Pancreas (tissue), 10 donors: ENCODE measurements around the gene PPP1R15A. TPM values are rescaled to one million over a fixed set of nuclear protein-coding genes. Genes with fewer than 3 reads are reported as not detected.
"Not testable (repeated sequence)": the region's sequence is repeated elsewhere in the genome, so short reads cannot be mapped to it uniquely, and the experiment has no call there.

Source experiments
- ATAC-seq, 4 donors: fragments of 200-7000 bp; cut with Tn5 transposase; one replicate each; pipeline versions ENCODE4 v1.8.0 to v1.9.1; 2020; ENCODE audit warnings: mild to moderate bottlenecking in 4 of 4, moderate library complexity in 4 of 4
- DNase-seq, 6 donors: peaks; one replicate each; pipeline ENCODE4 v3.0.0-alpha.2; 2020
- FAIRE-seq: peaks from 2 replicates; lab custom pipeline; 2012; peaks lifted over from hg19 to GRCh38; lab: Jason Lieb, UNC
- H3K27ac ChIP-seq, 4 donors: fragments of 200-600 bp; sonication (generic); 1 replicate in 3 of 4; 2 replicates in 1 of 4; pipeline versions ENCODE4 v1.5.0 to v1.8.0; 2020
- H3K27me3 ChIP-seq, 4 donors: fragments of 200-600 bp; one replicate each; pipeline ENCODE4 v1.8.0; 2021
- H3K36me3 ChIP-seq, 3 donors: fragments of 200-600 bp; sonication (generic) in 1 of 3; one replicate each; pipeline versions ENCODE4 v1.5.0 to v1.8.0; 2020 to 2021
- H3K4me1 ChIP-seq, 3 donors: fragments of 200-600 bp; one replicate each; pipeline ENCODE4 v1.8.0; 2021
- H3K4me3 ChIP-seq, 4 donors: fragments of 200-600 bp; sonication (generic) in 2 of 4; one replicate each; pipeline versions ENCODE4 v1.5.0 to v1.8.0; 2020 to 2021
- H3K9me3 ChIP-seq, 4 donors: fragments of 200-600 bp; one replicate each; pipeline ENCODE4 v1.8.0; 2021
- CTCF ChIP-seq, 4 donors: fragments of 200-600 bp; sonication (generic) in 3 of 4; IDR thresholded peaks; one replicate each; pipeline versions ENCODE4 v1.5.0 to v1.8.0; 2021; ENCODE audit warnings: antibody characterized with exemption in 4 of 4
- WGBS, 2 donors: extraction: QIAGEN DNeasy Blood & Tissue Kit; methylation state at CpG; one replicate each; pipeline ENCODE4 v1.1.7; 2013; 5-methylcytosine and 5-hydroxymethylcytosine counted together
- intact Hi-C, 3 donors: fragments of 100-400 bp; cut with DNase I; formaldehyde crosslinking; loops; one replicate each; pipeline versions ENCODE4 v1.11.1 to v1.14.2; 2022
- polyA plus RNA-seq, 2 donors: library from polyadenylated mRNA; stranded (reverse); fragments of 200-250 nt; gene quantifications; one replicate each; pipeline ENCODE4 v1.2.3, GENCODE V29; 2013
- total RNA-seq, 6 donors: library from RNA; stranded (reverse); fragmentation: NEBNext Ultra II Directional in 4 of 6; extraction: Animal tissue kit (Norgen Biotek cat#: 25700) in 4 of 6; gene quantifications; one replicate each; pipeline versions ENCODE4 v1.2.1 to v1.2.4, GENCODE V29; 2021 to 2023
- donor health status: healthy with polysubstance abuse.
- donor health status: DM: no; HTN: no; CAD: no; lungs with moderate emphysema.
- donor health status: DM: no; HTN: no; CAD: no.
- donor health status: control.
- donor health status: control.
- donor health status: Bipolar disorder and iron deficiency.
- donor health status: DM: yes; HTN: yes; CAD: no.
- donor health status: DM: no; HTN: no; CAD: no.
- donor health status: DM: no; HTN: no; CAD: no.
- donor health status: DM: yes; HTN: yes; CAD: no.

The PPP1R15A gene
- total and polyA plus RNA-seq, 8 donors, result 8.1 to 53.2 (median 13.9) TPM

- WGBS, 2 donors, result 56 to 62% methylated on average over 14 of the region's 14 CpGs
- Histone ChIP-seq H3K4me1 (peaks cover 0 to 25% (median 5%) of the 10 kb centered on the region in 3 donors), H3K27me3 (no peaks in the 10 kb centered on the region), H3K36me3 (no peaks in the 10 kb centered on the region), H3K27ac (peak overlapping the region; percentile 94 to 100 (median 98)), H3K9me3 (no peaks in the 10 kb centered on the region), H3K4me3 (peak overlapping the region; percentile 76 to 87 (median 83))
- ATAC-seq (no peak), DNase-seq (peak in 2 of 6 donors; percentile 35 to 36), FAIRE-seq (no peak)
- intact Hi-C loops, result loop anchor here in 1 of 3 donors (10.0 kb wide), 1 partner anchor 91 kb away; the partner anchor contains the start of gene FTL
- no peak for TF ChIP-seq CTCF (IDR thresholded peaks at IDR 0.05)
These were observed 1.5 kb downstream of the PPP1R15A start for GRCh38 chr19:48873476-48874302.

- intact Hi-C loops, result loop anchor here in 1 of 3 donors (10.0 kb wide), 1 partner anchor 90 kb away; the partner anchor contains the start of gene FTL
- no peak for TF ChIP-seq CTCF (IDR thresholded peaks at IDR 0.05)
- Histone ChIP-seq H3K27me3 (no peaks in the 10 kb centered on the region), H3K4me1 (peaks cover 0 to 25% (median 5%) of the 10 kb centered on the region in 3 donors), H3K9me3 (no peaks in the 10 kb centered on the region), H3K4me3 (peak overlapping the region; percentile 15 to 85 (median 46)), H3K27ac (peak overlapping the region in 2 of 4 donors; percentile 99 to 100), H3K36me3 (no peaks in the 10 kb centered on the region)
- ATAC-seq (no peak), DNase-seq (peak in 2 of 6 donors; percentile 46 to 49), FAIRE-seq (no peak)
- WGBS, 2 donors, result 46 to 59% methylated on average over 17 of the region's 17 CpGs
These were observed 2.3 kb downstream of the PPP1R15A start for GRCh38 chr19:48874303-48875135.

GRCh38 chr19:48876043-48876981, 4.1 kb downstream of the PPP1R15A start:
- not testable (repeated sequence) for ATAC-seq, H3K9me3 ChIP-seq, FAIRE-seq, H3K27me3 ChIP-seq, H3K36me3 ChIP-seq
- H3K4me1 ChIP-seq, result peaks cover 0 to 25% (median 5%) of the 10 kb centered on the region in 3 donors
- peak overlapping the region in 1 of 4 donors; percentile 76 for H3K4me3 ChIP-seq
- H3K27ac ChIP-seq, result peak overlapping the region in 3 of 4 donors; percentile 28 to 100 (median 99)
- 73 to 74% methylated on average over 29 to 30 of the region's 30 CpGs for WGBS, 2 donors
- peak in 2 of 6 donors; percentile 35 to 57 for DNase-seq
- intact Hi-C loops, result loop anchor here in 1 of 3 donors (10.0 kb wide), 1 partner anchor 88 kb away; the partner anchor contains the start of gene FTL

GRCh38 chr19:48877855-48878195, 5.6 kb downstream of the PPP1R15A start:
- H3K4me1 ChIP-seq, result peaks cover 0 to 25% (median 5%) of the 10 kb centered on the region in 3 donors
- no peak for TF ChIP-seq CTCF (IDR thresholded peaks at IDR 0.05)
- no peak overlapping the region for H3K4me3 ChIP-seq
- no peak for DNase-seq
- FAIRE-seq, result no peak
- WGBS, 2 donors, result 83 to 89% methylated on average over 6 of the region's 6 CpGs
- no peaks in the 10 kb centered on the region for H3K9me3 ChIP-seq
- no peaks in the 10 kb centered on the region for H3K27me3 ChIP-seq
- H3K27ac ChIP-seq, result no peak overlapping the region
- ATAC-seq, result no peak
- no peaks in the 10 kb centered on the region for H3K36me3 ChIP-seq
- intact Hi-C loops, result loop anchor here in 1 of 3 donors (10.0 kb wide), 1 partner anchor 87 kb away; the partner anchor contains the start of gene FTL
